Stimulated activated CD4-positive, alpha-beta T cell treated with anti-CD3 and anti-CD28 coated beads, Interleukin-1b, Interleukin-23, amount 100 ng/mL, for 48 hours (primary cell): ENCODE data around the gene PKN2.

Experiments
- DNase-seq: peaks from one replicate; pipeline ENCODE4 v3.0.0-alpha.2; 2020

Gene PKN2

DNA sequence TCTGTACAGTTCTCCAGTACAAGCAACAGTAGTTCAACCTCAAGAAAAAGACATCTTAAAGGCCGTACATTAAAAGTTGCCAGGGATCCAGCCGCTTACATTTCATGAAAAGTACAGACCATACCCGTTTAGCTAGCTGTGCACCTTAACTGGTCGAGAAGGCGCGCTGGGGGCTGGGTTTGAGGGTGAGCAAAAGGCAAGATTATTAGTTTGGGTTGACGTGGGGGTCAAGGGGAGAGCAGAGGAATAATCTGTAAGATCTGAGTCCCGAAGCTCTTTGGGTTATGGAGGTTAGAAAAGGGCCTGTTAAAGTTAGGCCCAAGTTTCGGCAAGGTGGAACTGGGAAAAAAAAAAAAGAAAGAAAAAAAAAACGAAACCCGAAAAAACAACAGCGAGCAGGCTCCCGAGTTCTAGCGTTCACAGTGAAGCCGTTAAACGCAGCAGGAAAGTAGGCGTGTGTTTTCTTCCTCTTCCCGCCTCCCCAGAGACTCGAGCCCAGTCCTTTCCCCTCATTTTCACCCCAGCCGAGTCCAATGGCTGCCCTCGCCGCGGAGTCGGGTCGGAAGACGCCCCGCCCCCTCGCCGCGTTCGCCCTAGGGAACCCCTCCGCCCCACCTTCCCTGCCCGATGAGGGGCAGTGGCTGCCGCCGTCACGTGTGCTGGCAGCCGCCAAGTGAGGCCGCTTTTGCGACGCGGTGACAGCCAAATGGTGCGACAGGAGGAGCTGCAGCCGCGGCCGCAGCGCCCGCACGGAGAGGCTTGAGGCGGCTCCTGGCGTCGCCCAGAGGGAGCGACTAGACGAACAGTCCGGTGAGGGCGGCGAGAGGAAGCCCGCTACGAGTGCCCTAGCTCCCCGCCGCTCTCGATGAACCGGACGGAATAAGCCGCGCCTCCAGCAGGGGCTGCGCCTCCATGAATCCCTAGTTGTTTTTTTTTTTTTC, at the start of gene PKN2:
Gene PKN2 (plus strand): TSS at position 733 of the 941 bp plus-strand sequence. CDS start 308 bp downstream, outside the sequence.
- peak; percentile 97 for DNase-seq

DNA sequence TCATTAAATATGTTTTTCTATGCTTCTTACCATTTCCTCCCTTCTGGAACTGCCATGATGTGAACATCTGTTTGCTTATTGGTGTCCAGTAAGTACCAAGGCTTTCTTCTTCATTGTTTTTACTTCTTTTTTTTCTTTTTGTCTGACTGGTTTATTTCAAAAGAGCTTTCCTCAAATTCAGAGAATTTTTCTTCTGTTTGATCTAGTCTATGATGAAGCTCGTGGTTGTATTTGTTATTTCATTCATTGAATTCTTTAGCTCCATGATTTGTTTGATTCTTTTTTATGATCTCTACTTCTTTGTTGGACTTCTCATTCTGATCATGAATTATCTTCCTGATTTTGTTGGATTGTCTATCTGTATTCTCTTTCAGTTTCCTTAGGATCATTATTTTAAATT, 49.5 kb upstream of the PKN2 start:
- no peak for DNase-seq

DNA sequence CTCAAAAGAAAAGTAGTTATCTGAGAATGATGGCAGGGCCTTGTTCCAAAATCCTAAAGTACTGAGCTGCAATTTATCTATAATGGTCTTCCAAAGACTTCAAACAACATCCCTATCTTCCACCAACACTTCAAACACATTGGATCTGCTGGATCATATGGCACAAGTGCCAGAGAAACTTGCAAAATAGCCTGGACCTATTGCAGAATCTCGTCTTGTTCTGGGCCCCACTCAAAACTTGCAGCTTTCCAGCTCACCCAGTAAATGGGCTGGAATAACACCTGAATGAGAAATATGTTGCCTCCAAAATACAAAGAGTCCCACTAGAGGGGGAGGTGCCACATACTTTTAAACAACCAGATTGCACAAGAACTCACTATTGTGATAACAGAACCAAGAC, 44.0 kb upstream of the PKN2 start:
- DNase-seq: no peak

DNA sequence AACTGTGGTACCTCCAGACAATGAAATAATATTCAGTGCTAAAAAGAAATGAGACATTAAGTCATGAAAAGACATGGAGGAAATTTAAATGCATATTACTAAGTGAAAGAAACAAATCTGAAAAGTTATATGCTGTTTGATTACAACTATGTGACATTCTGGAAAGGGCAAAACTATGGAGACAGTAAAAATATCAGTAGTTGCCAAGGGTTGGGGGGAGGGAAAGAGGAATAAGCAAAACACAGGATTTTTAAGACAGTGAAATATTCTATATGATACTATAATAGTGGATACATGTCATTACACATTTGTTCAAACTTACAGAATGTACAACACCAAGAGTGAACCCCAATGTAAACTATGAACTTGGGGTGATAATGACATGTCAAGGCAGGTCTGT, 38.2 kb upstream of the PKN2 start:
- no peak for DNase-seq

DNA sequence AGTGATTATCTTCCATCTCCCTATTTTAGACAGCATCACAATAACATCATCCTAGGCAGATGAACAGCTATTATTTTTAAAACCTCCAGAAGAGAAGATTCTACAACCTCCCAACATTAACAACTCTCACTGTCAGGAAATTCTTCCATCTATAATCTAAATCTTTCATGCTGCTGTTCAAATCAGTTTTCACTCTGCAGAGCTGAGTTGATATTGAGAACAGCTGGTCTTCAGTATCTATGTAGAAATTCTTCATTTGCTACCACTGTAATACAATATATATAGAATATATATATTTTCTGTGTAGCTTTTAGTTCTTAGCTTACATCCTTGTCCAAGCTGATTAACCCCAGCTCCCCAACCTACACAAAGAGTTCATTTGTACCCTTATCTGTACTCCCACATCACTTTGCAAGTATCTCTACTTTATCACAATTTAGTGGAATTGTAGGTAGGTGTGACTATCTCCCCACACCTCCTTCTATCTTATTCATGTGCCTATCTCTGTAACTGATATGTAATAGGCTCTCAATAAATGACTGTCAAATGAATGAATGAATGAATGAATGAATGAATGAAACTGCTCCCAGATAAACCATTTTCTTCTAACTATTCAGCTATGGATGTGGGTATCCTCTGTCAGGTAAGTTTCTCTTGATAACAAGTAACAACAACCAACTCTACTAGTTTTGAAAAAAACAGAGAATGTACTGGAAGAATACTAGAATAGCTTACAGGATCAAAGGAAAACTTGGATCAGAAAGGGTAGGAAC, 37.4 kb upstream of the PKN2 start:
- no peak for DNase-seq

DNA sequence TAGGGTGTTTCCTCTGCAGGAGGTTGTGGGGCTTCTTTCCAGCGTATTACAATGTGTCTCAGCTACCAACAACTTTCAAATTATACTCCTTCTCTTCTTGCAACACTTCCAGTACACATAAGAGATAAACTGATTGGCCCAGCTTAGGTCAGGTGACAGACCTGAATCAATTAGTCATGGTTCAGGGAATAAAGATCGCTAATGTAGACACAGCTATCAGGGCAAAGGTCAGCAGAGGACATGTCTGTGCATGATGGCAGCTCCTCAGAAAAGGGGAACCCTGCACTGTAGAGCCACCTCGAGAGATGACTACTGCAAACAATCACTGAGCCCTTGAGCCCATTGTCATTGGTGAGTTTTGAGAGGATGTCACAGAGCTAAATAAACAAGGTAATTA, 36.8 kb upstream of the PKN2 start:
- no peak for DNase-seq

DNA sequence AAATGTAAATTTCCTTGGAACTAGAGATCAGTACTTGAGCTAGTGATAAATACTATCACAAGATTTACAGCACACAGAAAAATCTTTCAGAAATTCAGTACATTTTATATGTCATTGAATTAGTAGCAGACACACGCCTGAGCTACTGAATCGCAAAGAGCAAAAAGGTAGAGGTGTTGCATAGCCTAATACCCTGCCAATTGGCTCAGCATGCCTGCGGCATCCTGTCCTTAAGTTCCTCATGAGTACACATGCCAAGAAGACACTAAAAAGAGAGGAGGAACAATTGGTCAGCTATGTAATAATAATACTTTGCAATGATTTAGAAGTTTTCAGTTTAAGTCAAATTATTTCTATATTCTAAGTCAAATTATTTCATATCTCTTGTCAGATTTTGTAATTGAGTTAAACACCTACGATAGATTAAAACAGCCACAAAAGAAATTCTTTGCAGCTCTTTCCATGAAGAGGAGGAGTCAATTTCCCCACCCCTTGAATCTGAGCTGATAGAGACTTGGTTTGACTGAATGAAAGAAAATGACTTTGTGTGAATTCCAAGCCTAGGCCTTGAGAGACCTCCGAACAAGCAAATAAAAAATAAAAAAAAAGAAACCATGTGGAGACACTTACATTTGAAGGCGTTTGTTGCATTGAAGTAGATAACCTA, 36.2 kb upstream of the PKN2 start:
- no peak for DNase-seq

DNA sequence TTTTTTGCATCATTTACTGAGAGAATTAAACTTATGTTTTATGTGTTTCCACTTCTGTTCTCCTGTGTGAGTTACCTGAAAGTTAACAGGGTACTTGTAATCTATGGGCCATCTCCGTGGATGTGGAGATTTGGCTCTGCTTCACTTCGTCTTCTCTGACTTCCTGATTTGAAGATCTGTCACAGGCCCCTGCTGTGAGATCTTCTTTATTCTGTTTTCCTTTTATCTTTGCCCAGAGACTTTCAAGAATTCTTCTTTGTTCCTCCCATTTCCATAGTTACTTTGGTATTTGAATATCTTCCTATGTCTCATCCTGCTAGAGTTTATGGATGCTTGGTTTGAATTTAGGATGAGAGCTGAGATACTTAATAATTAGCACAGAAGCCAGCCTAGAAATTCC, 35.4 kb upstream of the PKN2 start:
- no peak for DNase-seq

DNA sequence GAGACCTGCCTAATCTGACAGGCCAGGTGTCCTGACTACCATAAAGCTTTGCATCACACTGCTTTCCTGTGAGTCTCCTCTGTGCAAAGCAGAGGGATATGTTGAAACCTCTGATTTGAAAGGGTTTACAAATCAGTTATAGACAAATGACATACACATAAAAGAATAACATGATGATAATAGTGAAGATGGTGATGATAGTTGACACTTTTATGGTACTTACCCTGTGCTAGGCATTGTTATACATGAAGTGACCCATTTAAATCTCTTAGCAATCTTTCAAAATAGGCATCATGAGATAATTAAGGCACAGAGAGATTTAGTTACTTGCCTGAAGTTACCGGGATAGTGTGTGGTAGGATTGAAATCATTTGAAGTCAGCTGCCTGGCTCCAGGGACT, 34.1 kb upstream of the PKN2 start:
- DNase-seq: no peak

DNA sequence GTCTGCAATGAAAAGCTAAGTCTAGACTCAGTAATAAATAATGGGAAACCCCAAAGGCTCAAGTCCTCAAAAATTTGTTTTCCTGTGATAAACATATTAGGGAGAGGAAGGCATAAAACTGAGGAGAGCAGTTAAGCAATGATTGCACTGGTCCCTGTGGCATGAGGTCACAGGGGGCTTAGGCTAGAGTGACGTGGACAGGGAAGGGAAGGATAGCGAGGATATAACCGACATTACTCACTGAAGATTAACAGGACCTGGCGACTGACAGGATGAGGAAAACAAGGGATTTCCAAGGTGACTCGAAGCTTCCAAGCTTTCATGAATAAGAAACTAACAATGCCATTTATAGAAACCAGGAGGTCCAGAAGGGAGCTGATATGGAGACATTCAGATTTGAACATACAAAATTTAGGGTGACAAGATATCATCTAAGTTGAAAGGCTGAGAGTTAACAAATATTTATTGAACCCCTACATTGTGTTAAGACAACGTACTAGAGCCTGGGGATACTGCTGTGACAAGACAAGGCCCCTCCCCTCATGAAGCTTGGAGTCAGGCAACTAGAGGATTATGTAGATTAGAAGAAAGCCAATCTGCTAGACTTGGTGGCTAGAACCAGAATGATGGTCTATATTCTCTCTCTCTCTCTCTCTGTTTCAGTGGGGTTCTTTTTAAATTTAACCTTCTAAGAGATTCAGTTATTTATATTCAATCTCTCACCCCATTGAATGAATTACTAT, 33.2 kb upstream of the PKN2 start:
- DNase-seq: no peak

DNA sequence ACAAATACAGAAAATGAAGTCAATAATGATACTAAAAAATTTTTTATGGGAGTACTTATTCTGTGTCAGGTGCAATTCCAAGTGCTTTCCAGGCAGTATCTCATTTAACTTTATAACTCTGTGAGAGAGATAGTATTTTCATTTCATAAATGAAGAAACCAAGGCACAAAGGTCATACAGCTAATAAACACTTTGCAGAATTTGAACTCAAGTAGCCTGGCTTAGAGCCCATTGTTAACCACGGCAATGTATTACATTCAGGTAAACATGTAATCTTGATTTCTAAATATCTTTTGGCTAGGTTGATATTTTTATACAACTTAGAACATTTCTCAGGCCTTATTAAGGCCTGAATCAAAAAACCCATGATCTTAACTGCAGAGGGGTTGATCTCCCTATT, 28.9 kb upstream of the PKN2 start:
- DNase-seq: no peak

DNA sequence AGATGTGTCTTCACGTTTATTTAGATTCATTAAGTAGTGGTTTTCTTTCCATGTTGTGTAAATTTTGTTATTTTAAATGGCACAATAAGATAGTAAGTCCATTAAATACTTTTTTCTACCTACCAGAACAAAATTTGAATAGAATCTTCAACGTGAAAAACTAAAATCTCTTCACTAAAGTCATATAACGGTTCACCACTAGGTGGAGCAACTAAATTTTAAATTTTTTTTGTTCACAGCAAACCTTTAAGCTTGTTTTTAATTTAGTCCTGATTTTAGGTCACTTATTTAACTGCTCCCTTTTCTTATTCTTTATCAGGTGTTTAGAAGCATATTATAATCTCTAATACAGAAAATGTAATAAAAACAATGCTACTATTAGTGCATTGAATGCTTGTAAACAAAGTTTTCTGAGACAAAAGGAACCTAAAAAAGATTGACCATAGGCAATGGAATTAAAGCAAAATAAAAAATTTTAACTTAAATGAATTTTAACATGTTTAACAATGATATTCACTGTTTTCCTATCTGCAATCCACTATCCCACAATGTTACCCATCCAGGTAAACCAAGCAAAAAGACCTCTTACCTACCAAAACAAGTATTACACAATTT, 28.3 kb upstream of the PKN2 start:
- DNase-seq: no peak

DNA sequence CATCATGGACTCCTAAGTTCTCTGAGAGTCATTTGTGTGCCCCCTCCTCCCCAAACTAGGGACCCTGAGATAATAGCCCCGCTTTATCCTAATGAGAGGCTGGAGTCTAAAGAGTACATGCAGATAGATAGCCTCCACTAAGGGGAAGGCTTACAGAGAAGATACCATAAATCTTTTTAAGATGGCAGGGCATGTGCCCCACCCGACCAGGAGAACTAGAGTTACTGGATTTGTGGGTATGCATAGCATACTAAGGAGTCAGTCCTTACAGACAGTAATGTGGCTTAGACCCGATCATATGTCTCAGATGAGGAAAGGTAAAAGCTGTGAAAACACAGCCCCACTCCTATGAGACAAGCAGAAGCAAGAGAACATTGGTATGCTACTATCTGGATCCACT, 25.7 kb upstream of the PKN2 start:
- no peak for DNase-seq

DNA sequence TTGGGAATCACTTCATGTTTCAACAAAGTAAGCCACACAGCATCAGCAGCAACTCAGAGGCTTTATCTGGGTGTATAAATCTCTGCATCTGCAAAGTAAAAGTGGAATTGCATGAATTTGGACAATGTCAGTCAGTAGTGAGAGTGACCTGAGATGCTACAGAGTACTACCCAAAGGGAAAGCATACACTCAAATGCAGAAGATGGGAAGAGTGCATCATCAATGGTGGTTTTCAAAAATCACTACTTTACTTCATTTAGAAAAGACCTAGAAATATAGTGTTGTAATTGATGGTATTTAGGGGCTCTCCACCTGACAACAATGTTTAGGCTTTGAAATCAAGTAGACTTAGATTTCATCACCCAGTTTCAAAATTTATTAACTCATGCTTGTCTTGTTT, 24.5 kb upstream of the PKN2 start:
- no peak for DNase-seq

DNA sequence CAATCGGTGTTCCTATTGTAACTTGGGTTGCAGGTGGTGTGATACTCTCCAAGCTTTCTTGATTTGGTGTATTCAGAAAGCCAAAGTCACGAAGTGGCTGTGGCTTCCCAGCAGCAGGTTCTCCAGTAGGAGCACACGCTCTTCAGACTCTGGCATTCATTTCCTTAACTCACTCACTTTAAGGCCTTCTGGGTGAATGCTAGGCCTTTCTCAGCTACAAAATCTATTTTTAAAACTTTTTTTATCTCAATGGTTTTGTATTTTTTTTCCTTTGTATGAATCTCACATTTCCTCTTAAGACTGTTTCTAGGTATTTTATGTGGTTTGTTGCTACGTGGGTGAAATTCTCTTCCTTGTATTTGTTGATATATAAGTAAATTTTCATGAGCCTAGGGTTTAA, 22.9 kb upstream of the PKN2 start:
- no peak for DNase-seq

DNA sequence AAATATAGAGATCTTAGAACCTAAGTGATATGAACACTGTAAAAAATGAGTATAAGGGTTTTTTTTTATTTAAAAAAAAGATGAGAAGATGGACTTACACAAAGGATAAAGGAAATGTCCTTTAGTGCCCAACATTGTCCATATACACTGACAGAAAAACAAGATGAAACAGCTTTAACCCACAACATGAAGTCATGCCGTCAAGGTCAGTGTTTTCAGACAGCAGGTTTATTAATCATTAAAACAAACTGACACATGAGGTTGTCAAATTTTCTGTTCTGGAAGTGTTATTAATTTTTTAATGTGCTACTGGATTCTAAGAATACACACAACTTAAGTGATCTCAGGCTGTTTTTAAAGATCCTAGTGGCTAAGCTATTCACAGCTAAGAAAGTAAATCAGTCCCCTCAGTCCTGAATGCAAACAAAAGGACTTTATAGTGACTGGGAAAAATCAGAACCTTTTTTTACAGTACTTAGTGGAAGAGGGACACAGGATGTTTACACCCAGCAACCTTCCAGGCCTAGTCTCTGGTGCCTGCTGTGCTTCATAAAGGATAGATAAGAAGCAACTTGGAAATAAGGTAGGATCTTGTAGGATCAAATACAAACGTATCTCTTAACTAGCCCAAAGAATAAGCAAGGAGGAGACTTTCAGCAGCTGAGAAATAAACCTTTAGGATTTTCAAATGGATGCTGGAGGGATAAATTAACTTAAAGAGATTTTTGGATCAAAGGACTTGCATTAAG, 21.9 kb upstream of the PKN2 start:
- DNase-seq: no peak

DNA sequence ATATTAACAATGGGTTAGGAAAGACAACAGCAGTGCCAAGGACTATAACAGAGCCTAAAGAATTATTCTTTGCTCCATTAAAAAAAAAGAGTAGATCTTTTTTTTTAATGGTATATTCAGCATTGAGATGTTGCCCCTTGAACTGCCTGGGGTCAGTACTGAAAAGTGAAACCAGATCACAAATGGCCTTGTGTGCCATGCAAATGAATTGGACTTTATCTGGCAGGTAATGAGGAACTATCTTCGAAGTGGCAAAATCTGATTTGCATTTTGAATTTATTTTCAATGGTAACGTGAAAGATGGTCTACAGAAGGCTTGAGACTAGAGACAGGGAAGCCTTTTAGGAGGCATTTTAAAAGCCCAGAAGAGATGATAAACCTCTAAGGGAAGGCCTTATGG, 21.4 kb upstream of the PKN2 start:
- DNase-seq: no peak

DNA sequence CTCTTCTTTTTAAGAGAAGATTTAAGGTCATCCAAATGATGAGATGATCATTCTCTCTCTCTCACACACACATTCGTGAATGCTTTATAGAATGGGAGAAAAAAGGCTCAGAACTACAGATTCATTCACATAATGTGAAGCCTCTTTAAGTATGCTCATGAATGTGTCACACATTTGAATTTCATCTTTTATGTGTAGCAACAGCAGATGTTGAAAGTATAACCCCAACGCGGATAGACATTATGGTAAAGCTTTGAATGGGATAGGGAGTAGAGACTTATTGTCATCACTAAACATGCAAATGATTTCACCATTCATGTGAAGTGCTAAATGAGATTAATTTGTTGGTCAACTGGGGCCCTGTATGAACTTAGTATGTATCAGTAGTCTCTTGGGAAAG, 15.7 kb upstream of the PKN2 start:
- no peak for DNase-seq

DNA sequence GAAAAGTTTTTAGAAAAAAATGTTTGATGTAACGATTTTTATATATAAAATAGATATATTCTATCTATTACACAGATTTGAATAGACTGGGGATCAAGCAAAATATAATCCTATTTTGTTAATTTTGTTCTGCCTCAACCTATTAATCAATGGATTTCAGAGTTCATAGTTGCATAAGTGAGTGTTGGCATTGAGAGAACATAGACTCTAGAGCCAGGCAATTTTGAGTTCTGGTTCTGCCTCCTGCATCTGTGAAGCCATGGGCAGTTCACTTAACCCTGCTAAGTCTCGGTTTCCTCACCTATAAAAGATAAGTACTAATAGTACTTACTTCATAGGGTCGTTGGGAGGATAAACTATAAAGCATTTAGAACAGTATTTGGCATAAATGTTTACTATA, 13.6 kb upstream of the PKN2 start:
- no peak for DNase-seq

DNA sequence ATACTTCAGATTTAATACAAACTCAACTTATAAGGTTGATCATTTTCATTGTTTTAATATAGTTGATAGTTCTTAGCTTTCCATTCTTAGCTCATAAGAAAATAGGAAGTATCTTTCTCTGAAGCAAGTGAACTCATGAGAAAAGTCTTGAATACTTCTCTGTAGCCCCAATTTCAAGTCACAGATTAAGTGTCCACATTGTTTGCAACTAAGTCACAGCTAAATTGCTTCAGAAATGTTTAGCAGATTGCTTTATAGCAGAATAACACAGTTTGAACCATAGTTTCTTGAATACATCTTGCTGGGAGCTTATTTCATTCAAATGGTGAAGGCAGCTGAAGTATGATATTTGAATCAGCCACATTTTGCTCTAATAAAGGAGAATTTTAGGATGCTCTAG, 10.6 kb upstream of the PKN2 start:
- no peak for DNase-seq

DNA sequence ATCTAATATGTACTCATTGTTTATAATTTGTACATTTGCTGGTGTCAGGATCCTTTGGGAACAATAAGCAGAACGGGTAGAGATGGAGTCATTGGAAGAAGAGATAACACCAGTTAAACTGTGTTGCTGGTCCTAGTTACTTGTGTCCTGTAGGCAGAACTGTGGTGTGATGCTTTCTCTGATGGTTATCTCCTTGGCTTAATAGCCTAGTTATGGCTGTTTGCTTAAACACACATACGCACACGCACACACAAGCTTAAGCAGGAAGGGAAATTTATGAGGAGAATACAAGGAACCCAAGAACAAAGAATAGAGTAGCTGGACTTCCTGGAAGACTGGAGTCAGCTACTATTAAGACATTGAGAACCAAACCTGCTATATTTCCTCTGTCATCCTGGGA, 5.7 kb upstream of the PKN2 start:
- DNase-seq: no peak

DNA sequence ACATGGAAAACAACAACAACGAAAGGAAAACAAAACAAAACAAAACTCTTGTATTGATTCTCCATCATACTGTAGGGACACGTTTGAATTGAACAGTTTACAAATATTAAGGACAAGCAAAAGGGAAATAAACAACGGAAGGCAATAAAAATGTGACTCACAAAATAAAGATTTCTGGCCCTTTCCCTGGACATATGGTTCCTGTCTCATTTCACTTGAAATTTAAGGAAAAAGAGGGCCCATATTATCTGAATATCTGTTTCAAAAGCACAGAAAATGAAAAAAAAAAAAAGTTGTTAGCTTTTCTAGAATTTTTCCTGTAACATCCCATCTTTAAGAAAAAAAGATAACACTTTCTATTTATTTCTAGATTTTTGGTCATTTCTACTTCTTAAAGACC, 3.6 kb upstream of the PKN2 start:
- no peak for DNase-seq
